ENCODE measurements around the gene SPRTN.
"Not testable (repeated sequence)": the region's sequence is repeated elsewhere in the genome, so short reads cannot be mapped to it uniquely, and the experiment has no call there.

The SPRTN gene

GRCh38 chr1:231337043-231337471 lies 1.0 kb upstream of the SPRTN start:
- DNase-seq, result no peak

GRCh38 chr1:231337472-231338269 lies 422 bp upstream of the SPRTN start, which contains the start of gene EXOC8:
EXOC8 (minus strand) TSS chr1:231337852; CDS start chr1:231337745, 107 bp downstream.
- DNase-seq, result peak; percentile 99

DNA sequence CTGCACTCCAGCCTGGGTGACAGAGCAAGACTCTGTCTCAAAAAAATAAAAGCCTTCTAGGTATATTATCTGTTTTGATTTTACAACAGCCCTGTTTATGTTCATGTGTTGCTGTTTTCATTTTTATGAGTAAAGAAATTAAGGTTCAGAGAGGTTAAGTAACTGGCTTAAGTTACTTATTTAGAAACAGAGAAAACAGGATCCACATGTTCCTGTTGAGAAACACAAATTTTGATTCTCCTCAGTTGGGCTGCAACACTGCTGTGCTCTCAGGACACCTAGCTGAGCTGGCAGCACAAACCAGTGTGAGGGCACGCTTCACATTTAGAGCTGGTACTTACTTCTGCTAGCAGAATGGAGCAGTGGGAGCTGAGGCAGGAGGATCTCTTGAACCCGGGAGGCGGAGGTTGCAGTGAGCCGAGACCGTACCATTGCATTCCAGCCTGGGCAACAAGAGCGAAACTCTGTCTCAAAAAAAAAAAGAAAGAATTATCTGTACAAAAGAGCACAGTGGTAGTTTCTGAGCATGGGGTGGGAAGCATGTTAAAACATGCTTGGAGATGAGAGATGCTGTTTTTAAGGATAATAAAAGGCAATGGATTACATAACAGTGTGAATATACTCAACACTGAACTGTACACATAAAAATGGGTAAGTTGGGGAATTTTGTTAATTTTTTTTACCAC lies 2.4 kb downstream of the SPRTN start:
- no peak for DNase-seq

DNA sequence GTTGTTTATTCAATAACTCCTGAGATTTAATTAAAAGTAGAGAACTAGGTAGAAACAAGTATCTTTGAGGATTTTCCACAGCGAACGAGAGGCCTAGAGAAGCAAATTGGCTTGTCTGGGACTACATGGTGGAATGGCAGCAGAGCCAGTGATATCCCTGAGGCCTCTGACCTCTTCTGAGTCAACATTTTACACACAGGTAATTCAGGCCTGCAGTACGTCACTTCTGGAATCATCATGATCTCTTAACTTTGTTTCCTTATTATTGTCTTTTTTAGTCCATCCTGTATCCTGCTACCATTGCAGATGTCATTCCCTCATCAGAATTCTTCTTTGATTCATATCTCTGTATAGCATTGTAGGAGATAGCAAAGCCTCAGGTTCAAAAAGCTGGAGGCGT lies 9.9 kb downstream of the SPRTN start:
- no peak for DNase-seq

DNA sequence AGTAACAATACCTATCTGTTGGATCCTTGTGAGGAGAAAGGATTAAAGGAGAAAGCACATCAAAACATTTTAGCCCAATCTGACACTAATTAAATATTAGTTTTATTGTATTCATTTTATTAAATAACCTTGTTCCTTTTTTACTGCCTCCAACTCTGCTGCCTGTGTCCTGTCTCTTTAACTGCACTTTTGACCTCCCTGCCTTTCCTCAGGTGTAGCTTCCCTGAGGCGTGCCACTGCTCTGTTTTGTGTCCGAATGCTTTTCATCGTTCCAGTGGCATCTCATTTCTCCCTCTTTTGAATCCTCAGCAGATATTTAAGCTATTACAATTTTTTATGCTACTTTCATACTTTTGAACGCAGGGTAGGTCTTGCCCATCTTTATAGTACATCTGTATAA lies 10.3 kb downstream of the SPRTN start:
- DNase-seq, result no peak

GRCh38 chr1:231348856-231349255 lies 10.8 kb downstream of the SPRTN start:
- not testable (repeated sequence) for DNase-seq

DNA sequence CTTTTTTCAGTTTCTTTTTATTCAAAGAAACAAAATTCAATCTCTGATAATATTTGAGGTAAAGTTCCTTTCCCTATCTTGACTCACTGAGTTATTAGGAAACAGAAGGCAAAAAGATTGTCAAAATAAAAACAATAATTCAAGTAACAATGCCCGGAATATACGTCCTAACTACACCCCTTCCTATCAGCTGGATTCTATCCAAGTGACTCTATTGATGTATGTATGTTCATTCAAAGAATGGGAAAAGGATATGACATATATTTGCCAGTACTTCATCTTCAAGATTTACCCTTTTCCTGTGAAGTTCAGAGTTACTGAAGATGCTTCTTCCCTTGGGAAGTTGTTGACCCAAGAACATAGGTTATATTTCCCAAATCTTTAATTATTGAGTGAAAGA lies 13.7 kb downstream of the SPRTN start:
- DNase-seq, result no peak

- DNase-seq, result no peak
These were observed 15.0 kb downstream of the SPRTN start for GRCh38 chr1:231353086-231353485.

DNA sequence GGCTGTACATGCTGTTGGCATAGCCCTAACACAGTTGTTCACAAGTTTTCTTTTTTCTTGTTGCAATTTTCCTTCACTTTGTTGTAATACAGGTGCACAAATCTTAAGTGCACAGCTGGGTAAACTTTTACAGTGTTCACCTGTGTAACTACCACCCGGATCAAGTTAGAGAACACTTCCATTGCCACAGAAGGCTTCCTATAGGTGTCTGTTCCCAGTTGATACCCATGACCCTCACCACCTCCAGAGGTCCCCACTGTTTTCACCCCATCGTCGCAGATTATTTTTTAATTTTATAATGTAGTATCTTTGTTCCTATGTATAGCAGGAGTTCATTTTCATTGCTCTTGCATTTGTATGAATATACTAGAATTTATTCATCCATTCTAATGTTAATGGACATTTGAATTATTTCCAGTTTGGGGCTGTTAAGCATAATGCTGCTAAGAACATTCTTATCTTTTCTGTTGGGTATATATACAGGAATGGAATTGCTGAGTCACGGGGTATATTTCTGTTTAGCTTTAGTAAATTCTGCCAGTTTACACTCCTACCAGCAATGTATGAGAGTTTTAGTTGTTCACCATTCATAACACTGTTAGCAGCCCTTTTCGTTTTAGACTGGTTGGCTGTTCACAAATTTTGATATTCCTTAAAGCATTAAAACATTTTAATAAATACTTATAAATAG lies 16.4 kb downstream of the SPRTN start:
- no peak for DNase-seq

DNA sequence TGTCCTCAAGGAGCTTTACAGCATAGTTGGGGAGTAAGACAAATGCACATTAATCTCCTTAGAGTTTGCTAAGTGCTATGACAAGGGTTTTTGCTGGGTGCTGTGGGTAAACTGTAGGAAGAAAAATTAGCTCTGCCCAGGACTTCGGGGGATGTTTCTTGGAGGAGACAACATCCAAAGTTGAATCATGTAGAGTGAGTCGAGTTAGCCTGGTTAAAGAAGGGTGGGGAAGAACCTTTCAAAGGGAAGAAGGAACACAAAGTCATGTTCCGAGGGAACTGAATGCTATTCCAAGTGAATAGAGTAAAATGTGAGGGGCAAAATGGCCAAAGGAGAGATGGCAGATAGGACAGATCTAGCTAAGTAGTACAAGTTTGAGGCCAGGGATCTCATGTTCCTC lies 17.1 kb downstream of the SPRTN start:
- no peak for DNase-seq

- DNase-seq, result no peak
These were observed 19.2 kb downstream of the SPRTN start for GRCh38 chr1:231357187-231357772.

DNA sequence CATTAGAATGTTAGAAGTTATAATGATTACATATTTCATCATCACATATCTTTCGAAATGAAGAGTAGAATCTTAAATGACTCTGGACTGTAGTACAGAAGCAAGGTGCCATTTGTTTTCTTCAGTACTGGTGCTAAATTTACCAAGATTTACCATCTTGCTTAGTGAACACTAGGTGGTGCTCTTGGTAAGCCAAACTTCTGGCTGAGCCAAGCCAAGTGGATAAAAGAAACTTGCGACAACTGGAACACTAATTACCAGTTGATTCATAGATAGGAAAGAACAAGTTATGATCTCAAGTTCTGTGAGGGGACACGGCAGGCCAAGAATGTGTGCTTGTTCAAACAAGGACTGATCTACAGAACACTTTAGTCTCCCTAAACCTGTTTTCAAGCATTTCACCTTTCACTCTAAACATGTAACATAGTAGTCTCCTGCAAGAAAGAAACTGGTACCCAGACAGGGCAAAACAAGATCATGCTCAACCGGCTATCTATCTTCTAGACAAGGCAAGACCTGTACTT lies 19.8 kb downstream of the SPRTN start:
- DNase-seq, result peak; percentile 22

GRCh38 chr1:231359113-231359512 lies 21.0 kb downstream of the SPRTN start:
- no peak for DNase-seq

DNA sequence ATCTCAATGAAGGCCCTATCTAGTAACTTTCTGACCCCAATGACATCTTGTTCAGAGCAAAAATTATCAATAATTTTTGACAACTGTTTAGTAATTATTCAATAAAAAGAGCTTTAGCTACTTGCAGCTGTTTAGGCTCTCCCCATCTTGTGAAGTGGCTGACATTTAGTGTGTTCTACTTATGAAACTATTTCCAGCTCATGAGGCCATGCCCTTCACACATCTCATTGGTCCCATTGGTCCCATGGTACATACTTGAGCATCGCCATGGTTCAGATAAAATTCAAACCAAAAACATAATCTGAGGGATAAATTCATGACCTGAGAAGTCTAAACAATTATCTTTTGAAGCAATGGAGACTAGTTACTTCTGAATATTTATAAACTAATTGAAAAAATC lies 24.2 kb downstream of the SPRTN start:
- no peak for DNase-seq

- no peak for DNase-seq
These were observed 25.5 kb downstream of the SPRTN start for GRCh38 chr1:231363624-231364023.

- DNase-seq, result no peak
These were observed 26.1 kb downstream of the SPRTN start for GRCh38 chr1:231364192-231364591.

DNA sequence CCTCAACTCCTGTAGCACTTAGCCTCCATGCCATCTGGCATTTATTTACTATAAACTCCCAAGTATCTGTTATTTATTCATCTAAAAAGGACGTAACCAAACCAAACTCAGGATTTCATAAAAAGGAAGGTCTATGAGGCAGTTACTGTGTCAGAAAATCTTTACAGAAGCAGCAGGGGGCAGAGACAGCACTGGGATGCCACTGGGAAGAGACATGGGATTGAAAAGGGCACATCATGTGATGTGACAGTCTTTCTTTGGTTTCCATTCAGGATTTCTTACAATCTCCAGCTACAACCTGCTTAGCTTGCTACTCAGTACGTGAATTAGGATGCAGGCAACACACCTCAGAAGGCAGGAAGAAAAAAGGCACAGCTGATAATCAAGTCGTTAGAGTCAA lies 31.2 kb downstream of the SPRTN start:
- DNase-seq, result no peak

GRCh38 chr1:231372501-231372900 lies 34.4 kb downstream of the SPRTN start:
- no peak for DNase-seq

DNA sequence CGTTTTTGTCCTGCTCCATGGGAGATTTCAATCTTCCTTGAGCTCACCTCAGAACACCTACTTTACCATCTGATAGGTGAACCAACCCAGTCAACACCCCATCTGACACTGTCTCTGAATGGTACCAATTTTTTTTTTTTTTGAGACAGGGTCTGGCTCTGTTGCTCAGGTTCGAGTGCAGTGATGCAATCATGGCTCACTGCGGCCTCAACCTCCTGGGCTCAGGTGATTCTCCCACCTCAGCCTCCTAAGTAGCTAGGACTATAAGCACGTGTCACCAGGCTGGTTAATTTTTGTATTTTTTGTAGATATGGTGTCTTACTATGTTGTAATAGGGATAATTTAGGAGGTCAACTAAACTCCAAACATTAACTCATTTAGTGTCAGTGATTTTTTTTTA lies 36.3 kb downstream of the SPRTN start:
- DNase-seq, result no peak

DNA sequence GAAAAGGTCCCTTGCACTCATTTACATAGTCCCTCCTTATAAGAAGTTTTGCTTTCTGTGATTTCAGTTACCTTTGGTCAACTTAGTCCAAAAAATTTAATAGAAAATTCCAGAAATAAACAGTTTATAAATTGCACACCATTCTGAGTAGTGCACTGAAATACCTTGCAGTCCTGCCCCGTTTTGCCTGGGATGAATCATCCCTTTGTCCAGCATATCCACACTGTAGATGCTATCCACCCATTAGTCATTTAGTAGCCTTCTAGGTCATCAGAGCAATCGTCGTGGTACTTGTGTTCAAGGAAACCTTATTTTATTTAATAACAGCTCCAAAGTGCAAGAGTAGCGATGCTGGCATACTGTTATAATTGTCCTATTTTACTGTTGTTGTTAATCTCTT lies 38.0 kb downstream of the SPRTN start:
- no peak for DNase-seq

DNA sequence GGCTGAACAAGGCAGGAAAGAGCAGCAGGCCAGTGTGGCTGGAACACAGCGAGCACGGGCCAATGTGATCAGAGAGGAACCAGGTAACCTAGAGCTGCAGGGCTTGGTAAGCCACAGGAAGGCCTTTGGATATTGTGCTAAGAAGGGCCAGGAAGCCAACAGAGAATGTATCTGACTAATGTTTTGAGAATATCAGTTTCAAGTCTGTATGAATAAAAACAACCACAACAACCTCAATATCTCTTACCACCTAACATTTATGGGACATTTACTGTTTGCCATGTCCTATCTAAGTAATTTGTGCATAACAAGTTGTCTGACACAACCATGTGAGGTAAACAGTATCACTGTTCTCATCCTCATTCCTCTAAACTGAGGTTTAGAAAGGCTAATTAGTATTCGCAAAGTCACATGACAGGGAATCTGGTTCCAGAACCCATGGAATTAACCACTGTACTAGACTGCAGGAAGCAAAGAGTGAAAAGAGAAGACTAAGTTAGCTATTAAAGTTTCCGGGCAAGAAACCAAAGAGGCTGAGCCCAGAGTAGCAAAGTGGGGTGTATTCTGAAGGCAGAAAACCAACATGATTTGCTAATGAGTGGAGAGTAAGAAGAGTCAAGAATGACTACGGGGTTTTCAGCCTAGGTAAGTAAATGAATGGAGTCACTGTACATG lies 38.9 kb downstream of the SPRTN start:
- DNase-seq, result no peak

DNA sequence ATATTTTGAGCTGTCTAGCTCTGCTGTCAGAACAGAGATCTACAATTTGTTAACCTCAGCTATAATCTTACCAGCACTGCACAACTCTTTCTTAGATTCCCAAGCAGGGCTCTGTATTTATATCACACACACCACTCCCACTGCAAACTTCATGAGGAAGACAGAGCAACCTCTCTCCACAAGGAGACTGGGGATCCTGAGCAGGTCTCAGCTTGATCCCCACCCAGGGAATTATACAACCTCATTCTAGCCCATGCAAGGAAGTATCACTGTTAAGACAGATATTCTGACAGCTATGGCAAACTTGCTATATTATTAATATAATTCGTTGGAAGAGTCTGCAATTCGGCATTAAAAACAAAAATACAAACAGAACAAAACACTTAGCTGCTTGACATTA lies 43.6 kb downstream of the SPRTN start:
- no peak for DNase-seq

GRCh38 chr1:231382426-231382825 lies 44.3 kb downstream of the SPRTN start:
- no peak for DNase-seq

Measured in NCI-H1092 (cell line).